Thymus (tissue), 14 donors: ENCODE data around the gene CCDC197. TPM values are rescaled to one million over a fixed set of nuclear protein-coding genes. Genes with fewer than 3 reads are reported as not detected.

Experiments used
- DNase-seq, 9 donors: peaks; one replicate each; pipeline ENCODE4 v3.0.0-alpha.2; 2013; ENCODE audit warnings: low spot score in 9 of 9, low read depth in 6 of 9, missing footprints in 1 of 9
- H3K27ac ChIP-seq, 2 donors: one replicate each; pipeline ENCODE4 v1.5.1; 2013; ENCODE audit warnings: control low read depth in 1 of 2, low read depth in 1 of 2, low read length in 1 of 2, mild to moderate bottlenecking in 1 of 2, moderate library complexity in 1 of 2
- H3K27me3 ChIP-seq, 2 donors: one replicate each; pipeline ENCODE4 v1.5.1; 2013; ENCODE audit warnings: low read length in 1 of 2; ENCODE audit not compliant: control insufficient read depth in 2 of 2, insufficient read depth in 1 of 2
- H3K36me3 ChIP-seq, 2 donors: one replicate each; pipeline ENCODE4 v1.5.1; 2013; ENCODE audit warnings: low read length in 1 of 2, mild to moderate bottlenecking in 1 of 2, moderate library complexity in 1 of 2; ENCODE audit not compliant: control insufficient read depth in 2 of 2, insufficient read depth in 2 of 2
- H3K4me1 ChIP-seq, 2 donors: one replicate each; pipeline ENCODE4 v1.5.1; 2013; ENCODE audit warnings: low read length in 2 of 2; ENCODE audit not compliant: control insufficient read depth in 2 of 2, insufficient read depth in 2 of 2
- H3K4me3 ChIP-seq, 2 donors: one replicate each; pipeline ENCODE4 v1.5.1; 2013; ENCODE audit warnings: low read length in 2 of 2, control low read depth in 1 of 2, mild to moderate bottlenecking in 1 of 2
- H3K9me3 ChIP-seq, 2 donors: one replicate each; pipeline ENCODE4 v1.5.1; 2013; ENCODE audit warnings: low read length in 1 of 2, mild to moderate bottlenecking in 1 of 2; ENCODE audit not compliant: control insufficient read depth in 2 of 2, insufficient read depth in 1 of 2
- WGBS: extraction: QIAGEN DNeasy Blood & Tissue Kit; methylation state at CpG from one replicate; pipeline ENCODE4 v1.1.7; 2013; 5-methylcytosine and 5-hydroxymethylcytosine counted together
- long read RNA-seq, 10 donors: transcript quantifications; one replicate each; lab custom pipeline, GENCODE V29; 2026
- polyA plus RNA-seq: library from polyadenylated mRNA; stranded (reverse); fragments of 200-250 nt; gene quantifications from one replicate; pipeline ENCODE4 v1.2.3, GENCODE V29; 2013
- total RNA-seq: library from RNA; stranded (reverse); fragments of 120-200 nt; gene quantifications from one replicate; pipeline ENCODE4 v1.2.4, GENCODE V29; 2013
- donor health status: healthy.

The CCDC197 gene
- not detected for total RNA-seq
- not detected for polyA plus RNA-seq
- long read RNA-seq, donor 1: 0 reads
- long read RNA-seq, donor 2: 0 reads
- long read RNA-seq, donor 3: 0 reads
- long read RNA-seq, donor 4: 0 reads
- long read RNA-seq, donor 5: 0 reads
- long read RNA-seq, donor 6: 0 reads
- long read RNA-seq, donor 7: 0 reads
- long read RNA-seq, donor 8: 0 reads
- long read RNA-seq, donor 9: 0 reads
- long read RNA-seq, donor 10: 0 reads

DNA sequence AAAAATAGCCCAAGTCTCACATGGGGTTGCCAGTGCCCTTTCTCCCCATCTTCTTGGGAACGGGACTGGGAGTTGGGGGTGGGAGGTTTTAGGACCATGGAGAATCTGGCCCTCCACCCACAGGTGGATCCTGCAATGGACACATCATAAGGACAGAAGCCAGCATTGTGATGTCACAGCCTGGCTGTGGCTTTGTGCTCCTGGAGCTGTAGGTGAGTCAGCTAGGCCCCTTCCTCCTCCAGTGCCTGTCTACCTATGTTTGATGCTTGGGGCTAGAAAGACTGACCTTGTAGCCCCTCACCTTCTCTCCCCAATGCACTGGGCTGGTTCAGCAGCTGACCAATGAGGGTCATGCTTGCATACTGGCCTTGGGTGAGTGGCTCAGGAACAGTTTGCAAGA lies at the start of gene CCDC197:
CCDC197 (plus strand) TSS at position 220 of the 400 bp plus-strand sequence. CDS start 831 bp downstream, outside the sequence.
- WGBS: 95% methylated on average over 1 of the region's 1 CpG
- Histone ChIP-seq H3K4me3 (no peak within 1 kb of the TSS), H3K36me3 (no peaks in the 10 kb centered on the region), H3K4me1 (peaks cover 0 to 3% of the 10 kb centered on the region in 2 donors), H3K9me3 (no peaks in the 10 kb centered on the region), H3K27me3 (peaks cover 0 to 43% of the 10 kb centered on the region in 2 donors), H3K27ac (no peak within 1 kb of the TSS)
- DNase-seq: no peak

DNA sequence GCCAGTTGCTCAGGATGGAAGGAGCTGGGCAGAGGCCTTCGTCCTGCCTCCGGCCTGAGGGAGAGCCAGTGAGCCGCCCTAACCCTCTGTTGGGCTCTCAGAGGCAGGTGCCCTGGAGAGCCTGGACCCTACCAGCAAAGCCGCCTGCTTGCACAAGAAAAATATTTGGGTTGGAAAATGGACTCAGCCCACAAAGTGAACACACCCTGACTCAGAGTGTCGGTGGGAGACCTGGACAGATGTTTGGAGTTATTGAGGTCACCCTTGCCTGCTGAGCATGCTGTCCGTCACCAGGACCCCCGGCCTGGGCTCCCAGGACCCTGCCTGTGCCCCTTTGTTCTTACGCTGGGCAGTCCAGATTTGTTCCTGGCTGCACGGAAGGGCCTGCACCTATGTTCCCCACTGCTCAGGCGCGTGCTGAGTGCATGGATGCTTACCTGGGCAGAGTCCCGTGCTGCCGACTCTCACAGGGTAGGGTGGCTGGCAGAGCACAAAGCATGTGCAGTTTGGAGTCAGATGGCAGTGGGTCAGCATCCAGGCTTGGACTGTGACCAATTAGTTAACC lies 47.5 kb upstream of the CCDC197 start:
- H3K36me3 ChIP-seq: no peaks in the 10 kb centered on the region
- peaks cover 0 to 4% of the 10 kb centered on the region in 2 donors for H3K4me1 ChIP-seq
- peaks cover 0 to 6% of the 10 kb centered on the region in 2 donors for H3K27me3 ChIP-seq
- 96% methylated on average over 13 of the region's 13 CpGs for WGBS
- DNase-seq: no peak
- no peak overlapping the region for H3K4me3 ChIP-seq
- H3K27ac ChIP-seq: no peak overlapping the region
- no peaks in the 10 kb centered on the region for H3K9me3 ChIP-seq

DNA sequence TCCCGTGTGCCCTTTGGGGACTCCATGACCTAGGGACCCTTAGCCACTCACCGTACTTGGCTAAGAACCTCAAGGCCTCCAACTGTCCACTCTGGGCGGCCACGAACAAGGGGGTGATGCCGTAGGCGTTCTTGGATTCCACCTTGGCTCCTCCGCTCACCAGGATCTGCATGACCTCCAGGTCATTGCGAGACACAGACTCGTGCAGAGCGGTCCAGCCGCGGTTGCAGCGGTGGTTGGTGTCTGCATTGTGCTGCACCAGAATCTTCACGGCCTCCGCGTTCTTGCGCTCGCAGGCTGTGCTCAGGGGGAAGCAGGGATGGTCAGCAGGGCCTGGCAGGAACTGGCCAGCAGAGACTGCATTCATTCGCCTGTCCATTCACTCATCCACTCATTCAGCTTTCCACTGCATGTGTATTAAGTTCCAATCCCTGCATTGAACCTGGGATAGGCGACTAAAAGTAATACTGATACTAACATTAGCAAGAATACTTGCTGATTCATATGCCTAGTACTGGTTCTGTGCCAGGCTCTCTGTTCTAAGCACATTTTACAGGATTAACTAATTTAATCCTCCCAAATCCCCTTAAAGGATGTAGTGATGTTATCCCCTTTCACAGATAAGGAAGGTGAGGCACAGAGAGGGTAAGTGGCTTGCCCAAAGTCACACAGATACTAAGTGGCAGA lies 46.0 kb upstream of the CCDC197 start:
- no peaks in the 10 kb centered on the region for H3K36me3 ChIP-seq
- peaks cover 0 to 5% of the 10 kb centered on the region in 2 donors for H3K27me3 ChIP-seq
- H3K4me1 ChIP-seq: peaks cover 0 to 15% of the 10 kb centered on the region in 2 donors
- DNase-seq: no peak
- 91% methylated on average over 20 of the region's 20 CpGs for whole genome bisulfite sequencing
- H3K9me3 ChIP-seq: no peaks in the 10 kb centered on the region
- no peak overlapping the region for H3K4me3 ChIP-seq
- H3K27ac ChIP-seq: no peak overlapping the region

DNA sequence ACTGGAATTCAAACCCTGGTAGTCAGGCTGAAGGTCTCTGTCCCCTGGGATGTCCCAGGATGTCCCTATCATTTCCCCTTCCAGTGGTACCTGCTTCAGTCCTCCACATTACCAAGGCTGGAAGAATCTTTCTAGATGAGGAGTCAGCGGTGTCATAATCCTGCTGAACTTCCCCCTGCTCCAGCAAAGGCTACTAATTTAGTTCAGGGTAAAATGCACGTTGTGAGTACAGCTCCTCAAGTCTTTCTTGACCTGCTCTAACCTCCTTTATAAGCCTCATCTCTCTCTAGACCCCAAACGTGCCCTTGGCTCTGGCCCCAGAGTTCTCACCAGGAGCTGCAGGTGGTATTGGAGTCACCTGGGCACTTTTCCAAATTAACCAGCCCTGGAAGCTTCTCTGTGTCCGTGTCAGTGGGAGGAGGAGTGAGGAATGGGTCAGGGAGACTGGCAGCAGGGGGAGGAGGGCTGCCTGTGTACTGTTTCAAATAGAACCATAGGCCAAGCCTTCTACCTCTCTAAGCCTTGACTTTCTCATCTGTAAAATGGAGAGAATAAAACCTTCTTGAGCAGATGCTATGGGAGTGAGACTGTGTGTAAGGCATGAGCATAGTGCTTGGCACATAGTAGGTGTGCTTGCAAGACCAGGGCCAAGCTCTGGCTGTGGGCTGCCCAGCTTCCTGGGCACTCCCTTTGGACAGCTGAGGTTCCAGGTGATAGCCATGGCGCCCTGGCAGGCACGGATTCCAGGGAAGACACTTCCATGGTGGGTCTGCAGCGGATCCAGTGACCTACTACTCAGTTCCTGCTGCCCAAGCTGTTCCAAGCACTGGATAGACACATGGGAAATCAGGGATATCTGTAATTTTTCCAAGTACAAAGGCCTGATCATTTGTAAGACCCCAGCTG lies 45.2 kb upstream of the CCDC197 start:
- H3K36me3 ChIP-seq: no peaks in the 10 kb centered on the region
- peaks cover 0 to 4% of the 10 kb centered on the region in 2 donors for H3K27me3 ChIP-seq
- H3K27ac ChIP-seq: no peak overlapping the region
- peaks cover 0 to 21% of the 10 kb centered on the region in 2 donors for H3K4me1 ChIP-seq
- 80% methylated on average over 7 of the region's 7 CpGs for WGBS
- no peak for DNase-seq
- no peaks in the 10 kb centered on the region for H3K9me3 ChIP-seq
- H3K4me3 ChIP-seq: no peak overlapping the region

DNA sequence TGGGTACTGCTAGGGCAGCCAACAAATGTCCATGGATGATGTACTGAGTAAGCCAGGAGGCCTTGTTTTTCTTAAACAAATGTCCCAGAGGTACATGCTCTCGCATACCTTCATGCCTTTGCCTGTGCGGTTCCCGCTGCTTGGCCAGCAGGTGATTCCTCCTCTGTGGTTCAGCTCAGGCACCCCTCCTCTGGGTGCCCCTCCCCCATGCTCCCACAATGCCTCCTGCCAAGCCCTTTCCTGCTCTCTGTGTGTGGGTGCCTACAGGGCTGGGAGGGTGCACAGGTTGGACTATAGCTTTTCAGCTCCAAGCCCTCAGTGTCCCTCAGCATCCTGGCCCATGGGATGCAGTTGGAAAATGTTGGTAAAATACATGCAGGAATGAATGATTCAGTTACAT lies 44.3 kb upstream of the CCDC197 start:
- Histone ChIP-seq H3K9me3 (no peaks in the 10 kb centered on the region), H3K4me1 (peaks cover 0 to 25% of the 10 kb centered on the region in 2 donors), H3K27me3 (peaks cover 0 to 4% of the 10 kb centered on the region in 2 donors), H3K4me3 (no peak overlapping the region), H3K36me3 (no peaks in the 10 kb centered on the region), H3K27ac (no peak overlapping the region)
- 24% methylated on average over 3 of the region's 3 CpGs for whole genome bisulfite sequencing
- no peak for DNase-seq

DNA sequence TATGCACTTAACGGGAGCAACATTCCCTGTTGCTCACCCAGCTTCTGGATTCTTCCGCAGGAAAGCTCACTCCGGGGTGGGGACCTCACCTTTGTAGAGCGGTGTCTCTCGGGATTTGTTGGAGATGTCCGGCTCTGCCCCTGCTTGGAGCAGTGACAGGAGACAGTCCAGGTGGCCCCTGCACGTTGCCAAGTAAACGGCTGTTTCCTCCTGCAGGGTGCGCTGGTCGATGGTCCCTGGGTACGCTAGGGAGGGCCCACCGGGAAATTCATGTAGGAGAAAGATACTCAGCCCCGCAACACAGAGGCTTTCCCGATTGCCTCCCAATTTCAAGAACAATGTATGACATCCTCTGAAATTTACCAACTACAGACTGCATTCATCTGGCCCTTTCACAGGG lies 43.8 kb upstream of the CCDC197 start:
- Histone ChIP-seq H3K9me3 (no peaks in the 10 kb centered on the region), H3K27ac (no peak overlapping the region), H3K4me3 (no peak overlapping the region), H3K4me1 (peaks cover 0 to 26% of the 10 kb centered on the region in 2 donors), H3K36me3 (no peaks in the 10 kb centered on the region), H3K27me3 (peaks cover 0 to 4% of the 10 kb centered on the region in 2 donors)
- WGBS: 51% methylated on average over 14 of the region's 14 CpGs
- no peak for DNase-seq

DNA sequence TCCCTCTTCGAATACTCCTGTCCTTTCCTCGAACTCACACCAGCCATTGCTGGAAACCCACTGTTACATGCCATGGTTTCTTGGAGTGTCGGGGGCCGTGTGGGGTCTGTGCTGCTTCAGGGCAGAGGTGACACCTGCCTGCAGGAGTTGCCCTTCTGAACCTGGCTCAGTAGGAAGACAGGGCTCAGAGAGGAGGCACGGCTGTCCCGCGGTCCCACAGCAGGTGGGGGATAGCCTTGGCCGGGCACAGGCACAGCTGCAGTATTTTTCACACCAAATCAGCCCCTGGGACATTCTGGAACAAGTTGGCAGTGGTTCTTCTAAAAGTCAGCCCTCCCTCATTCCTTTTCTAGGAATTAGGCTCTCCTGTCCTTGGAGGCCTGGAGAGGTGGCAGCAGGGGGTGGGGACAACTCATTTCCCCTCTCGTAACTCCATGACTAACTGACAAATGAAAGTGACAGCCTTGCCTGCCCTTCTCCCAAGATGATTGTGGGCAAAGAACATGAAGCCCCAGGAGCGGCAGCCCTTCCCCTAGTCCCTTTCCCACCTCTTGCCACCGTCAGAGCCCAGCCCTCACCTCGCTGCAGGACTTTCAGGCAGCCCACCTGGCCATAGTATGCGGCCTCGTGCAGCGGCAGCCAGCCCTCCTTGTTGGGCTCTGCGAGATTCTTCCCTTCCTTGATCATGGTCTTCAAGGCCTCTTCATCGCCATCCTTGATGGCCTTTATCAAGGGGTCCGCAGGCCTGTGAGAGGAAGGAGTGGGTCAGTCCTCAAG lies 43.2 kb upstream of the CCDC197 start:
- Histone ChIP-seq H3K27me3 (peaks cover 0 to 4% of the 10 kb centered on the region in 2 donors), H3K4me3 (no peak overlapping the region), H3K4me1 (peaks cover 0 to 31% of the 10 kb centered on the region in 2 donors), H3K9me3 (no peaks in the 10 kb centered on the region), H3K36me3 (no peaks in the 10 kb centered on the region), H3K27ac (no peak overlapping the region)
- no peak for DNase-seq
- WGBS: 94% methylated on average over 18 of the region's 18 CpGs

DNA sequence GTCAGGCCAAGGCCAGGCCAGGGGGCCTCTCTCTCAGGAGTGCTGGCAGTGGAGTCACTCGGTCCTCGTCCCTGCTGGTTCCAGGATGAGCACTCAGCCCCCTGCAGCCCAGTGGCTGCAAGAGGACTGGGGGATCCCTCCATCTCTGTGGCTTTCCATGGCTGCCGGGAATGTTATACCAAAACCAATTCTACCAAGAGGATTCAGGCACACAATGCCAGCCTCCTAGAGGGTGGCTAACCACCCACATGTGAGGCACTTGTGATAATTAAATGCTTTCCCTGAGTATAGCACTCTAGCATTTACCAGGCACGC lies 42.6 kb upstream of the CCDC197 start:
- H3K4me3 ChIP-seq: no peak overlapping the region
- no peaks in the 10 kb centered on the region for H3K36me3 ChIP-seq
- H3K4me1 ChIP-seq: peaks cover 0 to 36% of the 10 kb centered on the region in 2 donors
- H3K9me3 ChIP-seq: no peaks in the 10 kb centered on the region
- no peak for DNase-seq
- 94% methylated on average over 4 of the region's 4 CpGs for WGBS
- peaks cover 0 to 4% of the 10 kb centered on the region in 2 donors for H3K27me3 ChIP-seq
- no peak overlapping the region for H3K27ac ChIP-seq
